B cell (primary cell): ENCODE results near the gene MAPKBP1.

Experiments used
- CTCF ChIP-seq: fragments of 200-600 bp; IDR thresholded peaks from one replicate; pipeline ENCODE4 v1.8.0; 2022; ENCODE audit warnings: antibody characterized with exemption, mild to moderate bottlenecking
- EZH2 ChIP-seq: IDR thresholded peaks from 2 replicates; pipeline ENCODE4 v1.6.1; 2012; ENCODE audit warnings: borderline replicate concordance, low read depth, mild to moderate bottlenecking, moderate library complexity, low read length; ENCODE audit not compliant: insufficient read depth, poor library complexity, severe bottlenecking

GRCh38 chr15:41825572-41826535, 51.6 kb downstream of the MAPKBP1 start:
- TF ChIP-seq CTCF (no peak), EZH2 (no peak)
